Cardiac septum (tissue), 1 donor: ENCODE measurements around the gene SLC38A11. TPM values are rescaled to one million over a fixed set of nuclear protein-coding genes. Genes with fewer than 3 reads are reported as not detected.

ENCODE experiments used
- DNase-seq: peaks from one replicate; pipeline ENCODE4 v3.0.0-alpha.2; 2020; ENCODE audit warnings: low spot score
- intact Hi-C: fragments of 100-400 bp; cut with DNase I; formaldehyde crosslinking; loops from one replicate; pipeline ENCODE4 v1.14.0; 2022
- total RNA-seq: library from RNA; stranded (reverse); fragmentation: NEBNext Ultra II Directional; extraction: Animal tissue kit (Norgen Biotek cat#: 25700); gene quantifications from one replicate; pipeline ENCODE4 v1.2.1, GENCODE V29; 2021
- donor health status: DM: no; HTN: no; CAD: no.

SLC38A11 gene
- total RNA-seq, 1 donor from 2014 or later: 0.51 TPM

GRCh38 chr2:164852086-164852485 is 103.2 kb downstream of the SLC38A11 start:
- no peak for DNase-seq
- intact Hi-C loops: no loop called here

GRCh38 chr2:164850235-164850634 is 105.1 kb downstream of the SLC38A11 start:
- intact Hi-C loops: no loop called here
- no peak for DNase-seq

GRCh38 chr2:164849506-164849905 is 105.8 kb downstream of the SLC38A11 start:
- DNase-seq: no peak
- intact Hi-C loops: no loop called here

- intact Hi-C loops: no loop called here
- no peak for DNase-seq
Observed at GRCh38 chr2:164847981-164848741, 107.2 kb downstream of the SLC38A11 start.

- intact Hi-C loops: no loop called here
- no peak for DNase-seq
Observed at GRCh38 chr2:164847291-164847690, 108.0 kb downstream of the SLC38A11 start.

- no peak for DNase-seq
- intact Hi-C loops: no loop called here
Observed at GRCh38 chr2:164846276-164846675, 109.0 kb downstream of the SLC38A11 start.

Other genes starting within 250 kb of the SLC38A11 start
- gene COBLL1, start 113.7 kb downstream of the SLC38A11 start, total RNA-seq: 15.0 TPM
- gene SCN3A, start 248.5 kb upstream of the SLC38A11 start, total RNA-seq: 0.35 TPM